Stomach (tissue), 9 donors: Measurements from ENCODE around the gene COPS4. TPM values are rescaled to one million over a fixed set of nuclear protein-coding genes. Genes with fewer than 3 reads are reported as not detected.
"Not testable (repeated sequence)": the region's sequence is repeated elsewhere in the genome, so short reads cannot be mapped to it uniquely, and the experiment has no call there.

Experiments
- DNase-seq, 2 donors: peaks; one replicate each; pipeline versions ENCODE4 v3.0.0 to v3.0.0-alpha.2; 2013 to 2019
- H3K27ac ChIP-seq, 5 donors: fragments of 200-600 bp in 4 of 5; sonication (generic) in 4 of 5; one replicate each; pipeline ENCODE4 v1.5.1; 2013 to 2019; ENCODE audit warnings: mild to moderate bottlenecking in 1 of 5, moderate library complexity in 1 of 5
- H3K27me3 ChIP-seq, 3 donors: fragments of 200-600 bp; sonication (generic); one replicate each; pipeline ENCODE4 v1.5.1; 2017 to 2019; ENCODE audit warnings: mixed run types in 1 of 3
- H3K36me3 ChIP-seq, 4 donors: fragments of 200-600 bp; sonication (generic); 1 replicate in 3 of 4; 2 replicates in 1 of 4; pipeline ENCODE4 v1.5.1; 2016 to 2019
- H3K4me1 ChIP-seq, 4 donors: fragments of 200-600 bp; sonication (generic); one replicate each; pipeline ENCODE4 v1.5.1; 2016 to 2019
- H3K4me3 ChIP-seq, 4 donors: fragments of 200-600 bp; sonication (generic) in 3 of 4; one replicate each; pipeline ENCODE4 v1.5.1; 2016 to 2019; ENCODE audit warnings: mild to moderate bottlenecking in 1 of 4
- H3K9me3 ChIP-seq, 4 donors: fragments of 200-600 bp; sonication (generic); one replicate each; pipeline ENCODE4 v1.5.1; 2016 to 2019
- CTCF ChIP-seq, 7 experiments: fragments of 450-650 bp in 4 of 7; fragments of 200-600 bp in 3 of 7; sonication (generic) in 3 of 7; IDR thresholded peaks; one replicate each; pipeline ENCODE4 v1.5.1; 2016 to 2019; ENCODE audit warnings: antibody characterized with exemption in 7 of 7, control low read depth in 2 of 7, mild to moderate bottlenecking in 1 of 7
- EP300 ChIP-seq: sonication (generic); formaldehyde crosslinking; IDR thresholded peaks from one replicate; pipeline ENCODE4 v1.6.1; 2017; ENCODE audit warnings: antibody characterized with exemption
- POLR2A ChIP-seq, 4 donors: fragments of 450-650 bp; IDR thresholded peaks; one replicate each; pipeline ENCODE4 v1.6.1; 2016; ENCODE audit warnings: antibody characterized with exemption in 4 of 4, control low read depth in 2 of 4, mild to moderate bottlenecking in 1 of 4, moderate library complexity in 1 of 4
- POLR2AphosphoS5 ChIP-seq, 3 donors: sonication (generic); formaldehyde crosslinking; IDR thresholded peaks; one replicate each; pipeline ENCODE4 v1.6.1; 2016; ENCODE audit warnings: antibody characterized with exemption in 3 of 3
- WGBS, 5 donors: extraction: QIAGEN DNeasy Blood & Tissue Kit in 3 of 5; methylation state at CpG; one replicate each; pipeline versions ENCODE4 v1.1.5 to v1.1.7; 2013 to 2018; 5-methylcytosine and 5-hydroxymethylcytosine counted together
- intact Hi-C: fragments of 100-400 bp; cut with DNase I; formaldehyde crosslinking; loops from one replicate; pipeline ENCODE4 v1.15.1; 2023; ENCODE audit warnings: low total_unique reads
- polyA plus RNA-seq, 3 donors: library from polyadenylated mRNA; stranded (reverse); fragments of 200-250 nt; gene quantifications; one replicate each; pipeline ENCODE4 v1.2.3, GENCODE V29; 2013
- total RNA-seq, 5 donors: library from RNA; depleted of rRNA; stranded (reverse); fragments of >200 nt; gene quantifications; one replicate each; pipeline versions ENCODE4 v1.1.0 to v1.2.3, GENCODE V29; 2014 to 2016
- donor health status: healthy with polysubstance abuse.
- donor health status: Bipolar disorder and iron deficiency.
- donor health status: healthy.

COPS4 gene
- total and polyA plus RNA-seq, 8 donors: 1.7 to 302 (median 35.2) TPM

DNA sequence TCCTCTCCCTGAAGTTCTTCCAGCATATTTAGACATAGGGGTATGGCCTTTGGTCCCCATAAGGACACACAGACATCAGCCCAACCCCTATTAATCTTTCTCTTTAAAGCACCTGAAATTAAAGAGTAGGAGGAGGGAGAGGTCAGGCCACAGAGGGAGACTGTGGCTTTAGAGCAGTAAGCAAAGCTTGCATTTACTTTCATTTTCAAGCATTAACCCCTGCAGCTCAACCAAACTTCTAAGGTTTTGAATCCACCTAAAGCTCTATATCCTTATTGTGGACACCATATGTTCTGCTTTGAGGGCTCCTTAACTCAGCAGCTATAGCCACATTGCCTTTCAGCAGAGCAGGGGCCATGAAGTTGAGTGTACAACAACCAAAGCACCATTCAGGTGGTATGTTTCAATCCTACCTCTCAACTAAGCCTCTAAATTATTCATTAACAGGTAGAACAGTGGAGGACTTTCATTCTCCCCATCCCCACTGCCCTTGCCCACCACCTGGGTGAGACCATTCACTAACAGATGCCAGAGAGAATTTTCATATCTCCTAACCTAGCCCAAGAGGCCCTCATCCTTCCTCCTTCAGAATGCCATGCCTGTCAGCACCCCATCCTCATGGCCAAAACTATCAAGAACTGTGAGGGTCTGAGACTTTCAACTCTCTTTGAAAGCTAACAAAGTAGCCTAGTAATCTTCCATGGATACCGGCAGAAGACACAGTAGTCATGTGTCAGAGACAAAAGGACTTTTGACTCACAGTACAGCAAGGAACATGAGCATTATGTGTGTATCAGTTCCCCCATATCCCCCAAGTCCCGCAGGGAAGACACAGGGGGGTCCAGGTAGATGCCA is 45.2 kb upstream of the COPS4 start:
- no peaks in the 10 kb centered on the region for H3K9me3 ChIP-seq
- H3K4me1 ChIP-seq: peaks cover 0 to 22% (median 12%) of the 10 kb centered on the region in 4 donors
- no peaks in the 10 kb centered on the region for H3K36me3 ChIP-seq
- H3K27ac ChIP-seq: no peak overlapping the region
- peak in 1 of 2 donors; percentile 34 for DNase-seq
- no peaks in the 10 kb centered on the region for H3K27me3 ChIP-seq
- WGBS, 5 donors: 82 to 98% (median 96%) methylated on average over 2 of the region's 2 CpGs
- intact Hi-C loops: no loop called here
- H3K4me3 ChIP-seq: no peak overlapping the region
- TF ChIP-seq POLR2AphosphoS5 (IDR thresholded peaks at IDR 0.05) (no peak), CTCF (IDR thresholded peaks at IDR 0.05) (no peak), POLR2A (IDR thresholded peaks at IDR 0.05) (no peak), EP300 (no peak)

- TF ChIP-seq POLR2AphosphoS5 (IDR thresholded peaks at IDR 0.05): no peak
- no peak for TF ChIP-seq POLR2A (IDR thresholded peaks at IDR 0.05)
- no peak for TF ChIP-seq EP300
- TF ChIP-seq CTCF (IDR thresholded peaks at IDR 0.05): no peak
- H3K9me3 ChIP-seq: no peaks in the 10 kb centered on the region
- 66 to 75% (median 73%) methylated on average over 4 of the region's 4 CpGs for WGBS, 5 donors
- no peak for DNase-seq
- intact Hi-C loops: no loop called here
- H3K27ac ChIP-seq: no peak overlapping the region
- peaks cover 0 to 9% (median 4%) of the 10 kb centered on the region in 4 donors for H3K4me1 ChIP-seq
- no peaks in the 10 kb centered on the region for H3K27me3 ChIP-seq
- no peaks in the 10 kb centered on the region for H3K36me3 ChIP-seq
- H3K4me3 ChIP-seq: no peak overlapping the region
Measured at GRCh38 chr4:82994834-82995233, 40.1 kb upstream of the COPS4 start.

- intact Hi-C loops: no loop called here
- DNase-seq: no peak
- Histone ChIP-seq H3K4me3 (no peak overlapping the region), H3K27me3 (no peaks in the 10 kb centered on the region), H3K9me3 (no peaks in the 10 kb centered on the region), H3K27ac (no peak overlapping the region), H3K4me1 (no peaks in the 10 kb centered on the region), H3K36me3 (no peaks in the 10 kb centered on the region)
- TF ChIP-seq CTCF (IDR thresholded peaks at IDR 0.05) (no peak), POLR2AphosphoS5 (IDR thresholded peaks at IDR 0.05) (no peak), EP300 (no peak), POLR2A (IDR thresholded peaks at IDR 0.05) (no peak)
Measured at GRCh38 chr4:82998898-82999297, 36.1 kb upstream of the COPS4 start.

GRCh38 chr4:83002329-83002728 is 32.7 kb upstream of the COPS4 start:
- no peak for TF ChIP-seq CTCF (IDR thresholded peaks at IDR 0.05)
- TF ChIP-seq EP300: no peak
- no peak for TF ChIP-seq POLR2AphosphoS5 (IDR thresholded peaks at IDR 0.05)
- TF ChIP-seq POLR2A (IDR thresholded peaks at IDR 0.05): no peak
- H3K27me3 ChIP-seq: no peaks in the 10 kb centered on the region

GRCh38 chr4:83003044-83003791 is 31.8 kb upstream of the COPS4 start:
- not testable (repeated sequence) for H3K4me3 ChIP-seq, H3K27me3 ChIP-seq, H3K27ac ChIP-seq, H3K9me3 ChIP-seq, H3K36me3 ChIP-seq, DNase-seq
- WGBS, 5 donors: 90 to 97% (median 94%) methylated on average over 14 of the region's 14 CpGs
- intact Hi-C loops: loop anchor here (10.0 kb wide), 1 partner anchor 98 kb away; the partner anchor contains the start of gene THAP9
- peaks cover 0 to 15% (median 4%) of the 10 kb centered on the region in 4 donors for H3K4me1 ChIP-seq

More at GRCh38 chr4:83002329-83002728, 32.7 kb upstream of the COPS4 start:
- no peaks in the 10 kb centered on the region for H3K9me3 ChIP-seq
- peaks cover 0 to 6% (median 3%) of the 10 kb centered on the region in 4 donors for H3K4me1 ChIP-seq
- intact Hi-C loops: loop anchor here (10.0 kb wide), 1 partner anchor 98 kb away; the partner anchor contains the start of gene THAP9
- WGBS, 5 donors: 92 to 99% (median 92%) methylated on average over 3 of the region's 3 CpGs
- H3K36me3 ChIP-seq: no peaks in the 10 kb centered on the region
- no peak for DNase-seq
- no peak overlapping the region for H3K27ac ChIP-seq
- H3K4me3 ChIP-seq: no peak overlapping the region
